OCI-LY1 (cell line): Measurements from ENCODE around the gene TXNRD1.

ENCODE experiments used
- CTCF ChIP-seq: fragments of 200-600 bp; sonication (generic), shearing (Covaris generic); IDR thresholded peaks from 2 replicates; pipeline ENCODE4 v1.5.1; 2017; ENCODE audit warnings: mild to moderate bottlenecking, antibody characterized with exemption, low read length, moderate library complexity, mixed read lengths
- EZH2 ChIP-seq: fragments of 200-600 bp; sonication (generic), shearing (Covaris generic); IDR thresholded peaks from 2 replicates; pipeline ENCODE4 v1.8.0; 2017; ENCODE audit warnings: borderline replicate concordance, mixed run types, mild to moderate bottlenecking, antibody characterized with exemption, low read length, moderate library complexity, mixed read lengths

- no peak for TF ChIP-seq CTCF
- TF ChIP-seq EZH2: no peak
Observed at GRCh38 chr12:104258476-104259067, 43.0 kb downstream of the TXNRD1 start.
